Uterus (tissue), 2 donors: ENCODE data around the gene ASMTL.

Experiments
- CTCF ChIP-seq, 4 experiments: fragments of 200-600 bp in 2 of 4; fragments of 450-650 bp in 2 of 4; sonication (generic) in 2 of 4; IDR thresholded peaks; one replicate each; pipeline ENCODE4 v1.5.1; 2016 to 2019; ENCODE audit warnings: antibody characterized with exemption in 4 of 4, mild to moderate bottlenecking in 2 of 4, moderate library complexity in 1 of 4
- POLR2A ChIP-seq, 2 donors: fragments of 450-650 bp; IDR thresholded peaks; one replicate each; pipeline ENCODE4 v1.6.1; 2016; ENCODE audit warnings: antibody characterized with exemption in 2 of 2, mild to moderate bottlenecking in 1 of 2, moderate library complexity in 1 of 2

- TF ChIP-seq CTCF (IDR thresholded peaks at IDR 0.05), result no peak
- TF ChIP-seq POLR2A (IDR thresholded peaks at IDR 0.05), result no peak
These were observed 65.5 kb downstream of the ASMTL start for GRCh38 chrX:1387141-1387776.
